Right lobe of liver (tissue), 6 donors: Measurements from ENCODE around the gene ADAMTS16. TPM values are rescaled to one million over a fixed set of nuclear protein-coding genes. Genes with fewer than 3 reads are reported as not detected.

Experiments used
- ATAC-seq, 4 donors: fragments of 200-7000 bp; cut with Tn5 transposase; one replicate each; pipeline ENCODE4 v1.9.1; 2020; ENCODE audit warnings: mild to moderate bottlenecking in 4 of 4, moderate library complexity in 4 of 4
- DNase-seq, 3 donors: peaks; one replicate each; pipeline ENCODE4 v3.0.0-alpha.2; 2020
- H3K27ac ChIP-seq, 3 donors: fragments of 200-600 bp; one replicate each; pipeline ENCODE4 v1.8.0; 2022
- H3K27me3 ChIP-seq, 2 donors: fragments of 200-600 bp; one replicate each; pipeline ENCODE4 v1.8.0; 2022
- H3K36me3 ChIP-seq, 4 donors: fragments of 200-600 bp; sonication (generic) in 1 of 4; one replicate each; pipeline versions ENCODE4 v1.5.1 to v1.8.0; 2017 to 2022; ENCODE audit warnings: control low read depth in 1 of 4
- H3K4me1 ChIP-seq, 4 donors: fragments of 200-600 bp; sonication (generic) in 1 of 4; one replicate each; pipeline versions ENCODE4 v1.5.1 to v1.8.0; 2017 to 2022; ENCODE audit warnings: control low read depth in 1 of 4
- H3K4me3 ChIP-seq, 3 donors: fragments of 200-600 bp; one replicate each; pipeline ENCODE4 v1.8.0; 2022
- H3K9me3 ChIP-seq, 4 donors: fragments of 200-600 bp; sonication (generic) in 1 of 4; one replicate each; pipeline versions ENCODE4 v1.5.1 to v1.8.0; 2017 to 2022; ENCODE audit warnings: control low read depth in 1 of 4
- CTCF ChIP-seq, 4 donors: fragments of 200-600 bp in 3 of 4; fragments of 450-650 bp in 1 of 4; IDR thresholded peaks; one replicate each; pipeline versions ENCODE4 v1.5.1 to v1.8.0; 2016 to 2022; ENCODE audit warnings: antibody characterized with exemption in 4 of 4, mild to moderate bottlenecking in 2 of 4
- POLR2A ChIP-seq: fragments of 450-650 bp; IDR thresholded peaks from one replicate; pipeline ENCODE4 v1.6.1; 2017; ENCODE audit warnings: antibody characterized with exemption, mild to moderate bottlenecking
- WGBS: methylation state at CpG from one replicate; pipeline ENCODE4 v1.1.6; 2018; ENCODE audit warnings: low coverage, low lambda C conversion rate; ENCODE audit not compliant: insufficient coverage; ENCODE audit errors: missing lambda C conversion rate; 5-methylcytosine and 5-hydroxymethylcytosine counted together
- intact Hi-C, 2 donors: fragments of 100-400 bp; cut with DNase I; formaldehyde crosslinking; loops; one replicate each; pipeline versions ENCODE4 v1.11.2 to v1.14.1; 2022
- total RNA-seq, 6 experiments: library from RNA; depleted of rRNA in 2 of 6; stranded (reverse); fragments of >200 nt in 2 of 6; fragmentation: NEBNext Ultra II Directional in 3 of 6; extraction: Animal tissue kit (Norgen Biotek cat#: 25700) in 3 of 6; gene quantifications; one replicate each; pipeline versions ENCODE4 v1.1.0 to v1.2.4, GENCODE V29; 2016 to 2023
- donor health status: DM: no; HTN: yes; CAD: no.
- donor health status: DM: no; HTN: no; CAD: no.
- donor health status: DM: no; HTN: no; CAD: no.
- donor health status: DM: no; HTN: yes; CAD: no.
- donor health status: DM: no; HTN: yes; CAD: no.

The ADAMTS16 gene
- total RNA-seq, 6 experiments from 2014 or later = not detected

- 67% methylated on average over 7 of the region's 9 CpGs for WGBS
- ATAC-seq (no peak), DNase-seq (no peak)
- Histone ChIP-seq H3K27me3 (no peaks in the 10 kb centered on the region), H3K9me3 (no peaks in the 10 kb centered on the region), H3K27ac (peak overlapping the region in 2 of 3 donors; percentile 17 to 54), H3K4me3 (no peak overlapping the region), H3K4me1 (peaks cover 0 to 15% (median 4%) of the 10 kb centered on the region in 4 donors), H3K36me3 (no peaks in the 10 kb centered on the region)
- no peak for TF ChIP-seq POLR2A
- TF ChIP-seq CTCF (IDR thresholded peaks at IDR 0.05) = no peak
- intact Hi-C loops = no loop called here
Measured at GRCh38 chr5:5297432-5298067, 157.4 kb downstream of the ADAMTS16 start.

- ATAC-seq (peak; percentile 93 to 99 (median 98)), DNase-seq (peak; percentile 83 to 95 (median 92))
- no peaks in the 10 kb centered on the region for H3K9me3 ChIP-seq
- WGBS = 21% methylated on average over 1 of the region's 4 CpGs
- no peaks in the 10 kb centered on the region for H3K36me3 ChIP-seq
- peak overlapping the region in 2 of 3 donors; percentile 17 to 54 for H3K27ac ChIP-seq
- intact Hi-C loops = no loop called here
- no peak overlapping the region for H3K4me3 ChIP-seq
- TF ChIP-seq POLR2A = no peak
- TF ChIP-seq CTCF (IDR thresholded peaks at IDR 0.05) = no peak
- no peaks in the 10 kb centered on the region for H3K27me3 ChIP-seq
- H3K4me1 ChIP-seq = peaks cover 0 to 15% (median 4%) of the 10 kb centered on the region in 4 donors
Measured at GRCh38 chr5:5298068-5298633, 158.0 kb downstream of the ADAMTS16 start.

GRCh38 chr5:5298841-5299541 lies 158.9 kb downstream of the ADAMTS16 start:
- H3K27me3 ChIP-seq = no peaks in the 10 kb centered on the region
- H3K4me3 ChIP-seq = no peak overlapping the region
- no peaks in the 10 kb centered on the region for H3K9me3 ChIP-seq
- 41% methylated on average over 6 of the region's 13 CpGs for WGBS
- no peak for DNase-seq
- TF ChIP-seq CTCF (IDR thresholded peaks at IDR 0.05) (no peak), POLR2A (no peak)
- intact Hi-C loops = no loop called here
- no peaks in the 10 kb centered on the region for H3K36me3 ChIP-seq
- peaks cover 0 to 15% (median 4%) of the 10 kb centered on the region in 4 donors for H3K4me1 ChIP-seq
- peak overlapping the region in 1 of 3 donors; percentile 31 for H3K27ac ChIP-seq
- ATAC-seq = peak in 1 of 4 donors; percentile 4

GRCh38 chr5:5301176-5301575 lies 161.0 kb downstream of the ADAMTS16 start:
- no peak overlapping the region for H3K4me3 ChIP-seq
- no peaks in the 10 kb centered on the region for H3K36me3 ChIP-seq
- no peak overlapping the region for H3K27ac ChIP-seq
- intact Hi-C loops = no loop called here
- no peaks in the 10 kb centered on the region for H3K9me3 ChIP-seq
- TF ChIP-seq CTCF (IDR thresholded peaks at IDR 0.05) = no peak
- no peak for TF ChIP-seq POLR2A
- WGBS = 44% methylated on average over 3 of the region's 3 CpGs
- no peaks in the 10 kb centered on the region for H3K27me3 ChIP-seq
- H3K4me1 ChIP-seq = peaks cover 0 to 15% (median 4%) of the 10 kb centered on the region in 4 donors
- ATAC-seq (no peak), DNase-seq (no peak)
